Erythroblast (primary cell): ENCODE data around the gene SLC43A2.
A peak's percentile ranks its signal among the peaks of the same experiment; 100 is the strongest.
"Not testable (repeated sequence)": the region's sequence is repeated elsewhere in the genome, so short reads cannot be mapped to it uniquely, and the experiment has no call there.

Source experiments
- DNase-seq, 2 experiments: peaks; one replicate each; lab custom pipeline; 2025; lab: John Stamatoyannopoulos, UW
- GATA1 ChIP-seq: IDR thresholded peaks from 2 replicates; pipeline ENCODE4 v1.6.1; 2011; ENCODE audit warnings: low read depth, mild to moderate bottlenecking, control low read depth, low read length, moderate library complexity
- POLR2A ChIP-seq: IDR thresholded peaks from 2 replicates; pipeline ENCODE4 v1.6.1; 2011; ENCODE audit warnings: mild to moderate bottlenecking, low read length

Gene SLC43A2

DNA sequence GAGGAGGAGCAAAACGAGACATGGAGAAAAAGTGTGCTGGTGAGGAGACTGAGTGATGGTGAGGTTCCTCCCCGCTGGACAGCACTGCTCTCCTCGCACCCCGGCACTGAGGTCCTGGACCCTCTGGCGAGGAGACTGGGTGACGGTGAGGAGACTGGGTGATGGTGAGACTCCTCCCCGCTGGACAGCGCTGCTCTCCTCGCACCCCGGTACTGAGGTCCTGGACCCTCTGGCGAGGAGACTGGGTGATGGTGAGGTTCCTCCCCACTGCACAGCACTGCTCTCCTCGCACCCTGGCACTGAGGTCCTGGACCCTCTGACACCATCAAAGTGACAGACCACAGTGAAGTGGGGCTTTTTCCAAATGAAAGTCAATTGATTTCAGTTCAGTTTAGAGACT is 76.9 kb downstream of the SLC43A2 start:
- DNase-seq = no peak
- no peak for TF ChIP-seq GATA1

GRCh38 chr17:1548032-1548431 is 80.6 kb downstream of the SLC43A2 start:
- TF ChIP-seq GATA1 (no peak), POLR2A (no peak)
- no peak for DNase-seq

DNA sequence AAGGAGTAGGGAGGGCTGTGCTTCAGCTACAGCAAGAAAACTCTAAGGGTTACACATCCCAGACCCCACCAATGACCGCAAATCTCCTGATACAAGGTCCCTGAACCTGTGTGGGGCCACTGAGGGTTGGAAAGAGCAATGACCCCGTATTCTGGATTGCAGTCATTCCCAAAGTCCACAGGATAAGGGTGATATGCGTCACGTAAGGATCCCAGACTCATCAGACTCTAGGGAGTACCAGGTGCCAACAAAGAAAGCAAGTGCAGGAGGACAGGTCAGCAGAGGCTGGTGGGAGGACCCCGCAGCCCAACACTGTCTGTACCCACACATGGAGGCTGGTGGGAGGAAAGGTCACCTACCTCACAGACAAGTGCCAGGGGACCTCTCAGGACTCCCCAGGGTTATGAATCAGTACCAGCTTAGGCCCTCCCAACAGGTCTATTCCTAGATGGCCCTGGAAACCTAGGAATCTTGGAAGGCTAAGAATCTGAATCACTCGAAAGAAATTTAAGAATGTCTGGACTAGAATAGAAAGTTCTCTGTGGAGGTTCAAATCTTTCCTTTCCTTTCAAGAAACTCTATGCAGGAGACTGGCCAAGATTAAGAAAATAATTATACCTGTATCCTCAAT is 82.2 kb downstream of the SLC43A2 start:
- DNase-seq = no peak
- TF ChIP-seq GATA1 (no peak), POLR2A (no peak)

GRCh38 chr17:1545618-1546017 is 83.0 kb downstream of the SLC43A2 start:
- TF ChIP-seq GATA1 = no peak
- TF ChIP-seq POLR2A = no peak

GRCh38 chr17:1542316-1542715 is 86.3 kb downstream of the SLC43A2 start:
- DNase-seq = no peak

More at GRCh38 chr17:1545618-1546017, 83.0 kb downstream of the SLC43A2 start:
- DNase-seq = no peak

GRCh38 chr17:1541367-1541904 is 87.2 kb downstream of the SLC43A2 start:
- DNase-seq = no peak
- no peak for TF ChIP-seq POLR2A
- no peak for TF ChIP-seq GATA1

More at GRCh38 chr17:1542316-1542715, 86.3 kb downstream of the SLC43A2 start:
- TF ChIP-seq GATA1 (no peak), POLR2A (no peak)

DNA sequence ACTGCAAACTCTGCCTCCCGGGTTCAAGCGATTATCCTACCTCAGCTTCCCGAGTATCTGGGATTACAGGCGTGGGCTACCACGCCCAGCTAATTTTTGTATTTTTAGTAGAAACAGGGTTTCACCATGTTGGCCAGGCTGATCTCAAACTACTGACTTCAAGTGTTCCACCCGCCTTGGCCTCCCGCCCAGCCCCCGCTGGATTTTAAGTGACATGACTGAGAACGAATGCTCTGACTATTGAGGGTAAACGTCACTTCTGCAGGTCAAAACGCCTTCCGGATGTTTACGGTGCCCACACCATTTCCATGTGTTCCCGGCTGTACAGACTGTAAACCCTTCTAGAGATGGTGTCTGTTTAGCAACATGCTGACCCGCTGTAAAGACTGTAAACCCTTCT is 88.8 kb downstream of the SLC43A2 start:
- no peak for DNase-seq
- TF ChIP-seq GATA1 (no peak), POLR2A (no peak)

DNA sequence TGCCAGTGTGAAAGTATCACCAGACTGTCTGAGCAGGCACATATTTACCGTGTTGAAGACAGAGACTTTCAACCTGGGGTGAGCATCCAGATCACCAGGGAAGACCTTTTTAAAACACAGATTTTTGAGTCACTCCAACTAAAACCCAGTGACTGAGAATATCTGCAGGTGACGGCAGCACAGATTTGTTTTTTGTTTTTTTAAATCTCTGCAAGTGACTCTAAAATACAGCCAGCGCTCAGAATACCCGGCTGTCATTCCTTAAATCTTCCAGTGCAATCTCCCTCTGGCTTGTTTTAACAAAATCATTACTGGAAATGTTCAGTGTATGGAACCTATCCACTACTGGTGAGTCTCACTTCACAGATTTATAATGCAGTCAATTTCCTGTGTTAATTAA is 92.9 kb downstream of the SLC43A2 start:
- TF ChIP-seq POLR2A (no peak), GATA1 (no peak)
- no peak for DNase-seq

GRCh38 chr17:1533661-1534325 is 94.8 kb downstream of the SLC43A2 start:
- no peak for TF ChIP-seq POLR2A
- no peak for TF ChIP-seq GATA1
- DNase-seq = no peak

DNA sequence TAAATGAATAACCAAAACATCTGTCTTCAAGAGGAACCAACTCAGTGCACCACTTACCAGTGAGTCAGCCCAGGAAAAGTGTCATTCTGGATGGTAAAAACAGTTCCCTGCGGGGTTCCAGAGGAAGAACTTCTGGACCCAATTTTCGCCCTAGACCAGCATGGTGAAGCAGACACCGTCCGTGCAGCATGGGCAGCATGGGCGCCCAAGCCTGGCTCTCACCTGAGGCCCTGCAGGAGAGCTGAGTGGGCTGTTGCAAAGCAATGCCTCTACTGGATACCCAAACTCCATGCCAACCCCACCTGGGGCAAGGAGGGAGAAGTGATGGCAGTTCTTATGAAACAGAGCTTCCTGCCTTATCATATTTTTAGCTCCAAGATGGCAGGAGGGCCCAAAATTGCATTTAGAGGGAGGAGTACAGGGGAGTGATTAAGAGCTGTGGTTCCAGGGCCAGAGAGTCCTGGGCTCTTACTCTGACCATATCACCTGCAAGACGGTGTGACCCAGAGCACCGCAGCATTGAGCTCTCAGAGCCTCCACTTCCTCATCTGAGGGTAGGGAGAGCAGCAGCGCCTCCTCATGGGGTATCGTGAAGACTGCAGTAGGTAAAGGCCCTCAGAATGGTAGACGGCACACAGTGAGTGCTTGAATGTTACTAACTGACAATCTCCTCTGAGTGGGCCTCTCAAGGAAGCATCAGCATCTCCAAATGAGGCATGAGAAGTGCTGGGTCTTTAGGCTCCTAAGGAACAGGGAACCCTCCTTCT is 95.6 kb downstream of the SLC43A2 start:
- DNase-seq = peak; percentile 61 to 69
- TF ChIP-seq GATA1 (no peak), POLR2A (no peak)

DNA sequence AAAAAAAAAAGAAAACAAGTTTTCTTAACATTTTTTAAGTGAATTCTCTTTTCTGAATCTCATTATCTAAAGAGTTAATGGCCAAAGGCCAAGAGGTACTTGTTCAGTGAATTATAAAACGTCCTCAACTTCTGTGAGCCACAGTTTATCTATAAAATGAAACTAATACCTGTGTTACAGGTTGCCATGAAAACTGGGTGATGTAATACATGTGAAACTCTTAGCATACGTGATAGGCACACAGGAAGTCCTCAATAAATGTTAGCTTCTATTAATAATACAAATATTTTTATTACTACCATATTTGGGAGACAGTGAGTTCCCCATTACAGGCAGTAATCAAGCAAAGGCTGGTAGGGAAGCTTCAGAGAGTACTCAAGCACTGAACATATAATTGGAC is 98.8 kb downstream of the SLC43A2 start:
- TF ChIP-seq GATA1 (no peak), POLR2A (no peak)
- DNase-seq = peak in 1 of 2 experiments; percentile 60

DNA sequence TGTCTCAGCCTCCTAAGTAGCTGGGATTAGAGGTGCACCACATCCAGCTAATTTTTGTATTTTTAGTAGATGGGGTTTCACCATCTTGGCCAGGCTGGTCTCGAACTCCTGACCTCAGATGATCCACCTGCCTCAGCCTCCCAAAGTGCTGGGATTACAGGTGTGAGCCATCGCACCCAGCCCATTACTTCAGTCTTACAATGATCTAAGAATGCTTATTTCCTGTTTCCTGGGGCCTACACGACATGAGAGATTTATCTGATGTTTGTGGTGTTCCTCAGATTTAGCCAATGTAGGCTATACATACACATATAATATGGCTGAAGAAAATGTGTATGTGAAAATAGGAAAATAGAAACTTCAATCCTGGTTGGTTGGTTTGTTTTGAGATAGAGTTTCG is 101.8 kb downstream of the SLC43A2 start:
- DNase-seq = not testable (repeated sequence)

DNA sequence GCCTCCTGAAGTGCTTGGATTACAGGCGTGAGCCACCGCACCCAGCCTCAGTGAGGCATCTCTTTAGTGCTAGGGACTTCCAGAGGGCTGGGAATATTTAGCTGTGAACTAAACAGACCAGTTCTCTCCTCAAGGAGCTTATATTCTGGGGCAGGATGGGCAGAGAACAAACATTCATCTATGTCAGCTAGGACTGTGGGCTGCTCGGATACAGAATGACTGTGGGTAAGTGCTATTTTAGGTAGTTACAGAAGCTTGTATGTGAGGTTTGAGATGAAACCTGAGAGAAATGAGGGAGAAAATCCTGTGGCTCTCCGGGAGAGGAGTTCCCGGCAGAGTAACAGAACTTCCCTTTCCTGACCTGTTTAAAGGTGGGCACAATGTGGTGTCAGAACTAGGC is 106.0 kb downstream of the SLC43A2 start:
- no peak for TF ChIP-seq POLR2A
- no peak for TF ChIP-seq GATA1
- DNase-seq = no peak

DNA sequence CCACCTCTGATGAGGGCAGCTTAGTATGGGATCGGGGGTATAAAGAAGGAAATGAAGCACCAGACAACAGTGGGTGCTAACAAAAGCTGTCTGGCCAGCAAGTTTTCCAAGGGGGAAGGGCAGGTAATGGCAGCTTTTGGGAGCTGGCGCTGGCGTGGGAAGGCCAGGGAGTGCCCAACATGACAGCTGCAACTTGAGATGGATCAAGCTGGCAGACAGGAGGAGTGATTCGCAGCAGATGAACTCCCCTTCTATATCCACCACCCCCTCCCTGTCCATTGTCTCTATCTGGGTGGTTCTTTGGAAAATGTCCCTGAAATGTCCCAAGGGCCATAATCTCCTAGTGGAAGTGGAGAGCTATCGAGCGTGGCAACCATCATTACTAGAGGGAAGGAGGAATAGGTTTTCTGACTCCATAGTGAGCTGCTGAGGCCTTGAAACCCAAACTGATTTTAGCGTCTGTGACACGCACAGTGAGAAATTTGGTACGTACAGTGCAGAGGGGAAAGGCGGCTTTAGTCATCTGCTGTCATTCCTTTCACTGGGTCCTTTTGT is 107.5 kb downstream of the SLC43A2 start:
- TF ChIP-seq GATA1 = no peak
- TF ChIP-seq POLR2A = no peak
- DNase-seq = no peak

GRCh38 chr17:1519678-1520077 is 109.0 kb downstream of the SLC43A2 start:
- TF ChIP-seq POLR2A = no peak
- no peak for TF ChIP-seq GATA1
- no peak for DNase-seq
